Keratinocyte (primary cell): ENCODE results near the gene RPS2. TPM values are rescaled to one million over a fixed set of nuclear protein-coding genes. Genes with fewer than 3 reads are reported as not detected.
A peak's percentile ranks its signal among the peaks of the same experiment; 100 is the strongest.

Experiments
- DNase-seq: peaks from one replicate; pipeline ENCODE4 v3.0.0-alpha.2; 2011; ENCODE audit warnings: low read depth, missing footprints, low spot score
- FAIRE-seq: peaks from 2 replicates; lab custom pipeline; 2011; peaks lifted over from hg19 to GRCh38; lab: Jason Lieb, UNC
- H2AFZ ChIP-seq: 2 replicates; pipeline ENCODE4 v1.6.0; 2012; ENCODE audit warnings: low read length, control low read depth, inconsistent platforms; ENCODE audit not compliant: control insufficient read depth
- H3K27ac ChIP-seq: 2 replicates; pipeline ENCODE4 v1.5.1; 2011; ENCODE audit warnings: low read length; ENCODE audit not compliant: control insufficient read depth, insufficient read depth
- H3K27me3 ChIP-seq: 3 replicates; pipeline ENCODE4 v1.6.0; 2011; ENCODE audit warnings: low read length; ENCODE audit not compliant: control insufficient read depth, insufficient read depth; ENCODE audit errors: extremely low read depth
- H3K36me3 ChIP-seq, 2 experiments: 2 replicates in 1 of 2; 3 replicates in 1 of 2; pipeline ENCODE4 v1.5.1; 2011; ENCODE audit warnings: low read length in 2 of 2, mild to moderate bottlenecking in 1 of 2; ENCODE audit not compliant: control insufficient read depth in 2 of 2, insufficient read depth in 2 of 2; ENCODE audit errors: extremely low read depth in 1 of 2
- H3K4me1 ChIP-seq: 3 replicates; pipeline ENCODE4 v1.5.1; 2011; ENCODE audit warnings: low read length; ENCODE audit not compliant: control insufficient read depth, insufficient read depth; ENCODE audit errors: extremely low read depth
- H3K4me2 ChIP-seq: 3 replicates; pipeline ENCODE4 v1.6.0; 2011; ENCODE audit warnings: low read depth, low read length; ENCODE audit not compliant: control insufficient read depth, insufficient read depth; ENCODE audit errors: extremely low read depth
- H3K4me3 ChIP-seq, 3 experiments: fragments of 200-600 bp in 1 of 3; sonication (generic) in 1 of 3; 2 replicates in 2 of 3; 3 replicates in 1 of 3; pipeline ENCODE4 v1.5.1; 2011 to 2016; ENCODE audit warnings: low read length in 3 of 3, mild to moderate bottlenecking in 3 of 3, control low read depth in 2 of 3, inconsistent platforms in 1 of 3, low read depth in 1 of 3, mixed read lengths in 1 of 3, mixed run types in 1 of 3, moderate library complexity in 1 of 3; ENCODE audit not compliant: control insufficient read depth in 2 of 3, insufficient read depth in 2 of 3; ENCODE audit errors: extremely low read depth in 1 of 3
- H3K79me2 ChIP-seq: 2 replicates; pipeline ENCODE4 v1.6.0; 2012; ENCODE audit warnings: low read length; ENCODE audit not compliant: control insufficient read depth, insufficient read depth
- H3K9ac ChIP-seq: 3 replicates; pipeline ENCODE4 v1.6.0; 2011; ENCODE audit warnings: low read length; ENCODE audit not compliant: control insufficient read depth, insufficient read depth; ENCODE audit errors: extremely low read depth
- H3K9me1 ChIP-seq: 3 replicates; pipeline ENCODE4 v1.6.0; 2011; ENCODE audit warnings: low read length; ENCODE audit not compliant: control insufficient read depth, insufficient read depth; ENCODE audit errors: extremely low read depth
- H3K9me3 ChIP-seq: 2 replicates; pipeline ENCODE4 v1.5.1; 2012; ENCODE audit warnings: low read depth, low read length; ENCODE audit not compliant: control insufficient read depth
- H4K20me1 ChIP-seq: 3 replicates; pipeline ENCODE4 v1.6.0; 2011; ENCODE audit warnings: low read length; ENCODE audit not compliant: control insufficient read depth, insufficient read depth; ENCODE audit errors: extremely low read depth
- EZH2 ChIP-seq: IDR thresholded peaks from one replicate; pipeline ENCODE4 v1.6.1; 2012; ENCODE audit warnings: inconsistent platforms, mild to moderate bottlenecking, low read length, moderate library complexity
- dilution Hi-C: fragments of 300-500 bp; cut with MboI; formaldehyde crosslinking; loops from one replicate; pipeline ENCODE4 v1.7.0; 2020; ENCODE audit warnings: low sequenced_read_pairs; ENCODE audit not compliant: extremely low pct_ligation_motif_present
- polyA plus RNA-seq, 5 experiments: library from polyadenylated mRNA; depleted of rRNA in 3 of 5; stranded (reverse) in 3 of 5; stranded (forward) in 1 of 5; unstranded in 1 of 5; fragments of >200 nt; gene quantifications; 1 replicate in 1 of 5; 2 replicates in 3 of 5; 3 replicates in 1 of 5; pipeline versions ENCODE4 v1.2.1 to v1.2.3, GENCODE V29; 2011 to 2012; ENCODE audit warnings: missing spikeins in 2 of 5, low read depth in 1 of 5, low replicate concordance in 1 of 5
- TF ChIP-seq, protein P1 (sequence below), 3 experiments: IDR thresholded peaks in 1 of 3; conservative IDR thresholded peaks in 1 of 3; optimal IDR thresholded peaks in 1 of 3; 2 replicates in 2 of 3; 3 replicates in 1 of 3; pipeline versions ENCODE3 to v1.5.1; 2011; ENCODE audit warnings: low read length in 3 of 3, mild to moderate bottlenecking in 3 of 3, moderate library complexity in 2 of 3, control low read depth in 1 of 3, inconsistent platforms in 1 of 3; ENCODE audit not compliant: insufficient read depth in 2 of 3; ENCODE audit errors: extremely low read depth in 1 of 3

The RPS2 gene
- polyA plus RNA-seq, 1 donor (not counting 4 experiments of a cell fraction or from before 2014, with no cell fraction given), result 3,573 TPM

DNA sequence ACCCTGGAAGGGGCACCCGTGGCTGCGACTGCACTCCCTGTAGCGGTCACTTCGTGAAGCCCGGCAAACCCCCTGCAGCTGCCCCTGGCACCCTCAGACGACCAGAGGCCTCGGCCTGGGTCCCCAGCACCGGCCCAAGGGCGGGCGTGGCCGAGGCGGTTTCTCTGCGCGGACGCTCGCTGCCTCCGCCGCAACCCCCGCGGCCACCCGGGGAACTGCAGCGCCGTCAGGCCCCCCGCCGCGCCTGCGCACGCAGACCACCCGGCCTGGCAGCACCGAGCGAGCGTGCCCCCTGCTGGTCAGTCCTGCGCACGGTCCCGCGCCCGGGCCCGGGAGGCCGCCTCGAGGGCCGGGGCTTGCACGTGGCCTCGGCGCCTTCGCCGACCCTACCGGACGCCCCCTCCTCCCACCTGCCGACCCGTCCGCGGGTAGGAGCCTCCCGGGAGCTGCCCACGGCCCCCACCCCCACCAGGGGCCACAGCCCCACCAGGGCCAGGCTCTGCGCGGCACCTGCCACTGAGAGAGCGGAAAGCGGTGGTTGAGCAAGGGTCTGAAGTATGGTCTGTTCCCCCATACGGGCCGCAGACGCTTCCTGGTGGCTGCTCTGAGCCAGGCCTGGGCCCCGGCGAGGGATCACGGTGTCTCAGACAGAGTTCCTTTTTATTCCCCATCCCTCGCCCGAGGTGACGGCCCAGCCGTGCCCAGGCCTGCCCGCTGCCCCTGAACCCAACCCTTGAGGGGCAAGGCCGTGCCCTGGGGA is 34.9 kb downstream of the RPS2 start:
- dilution Hi-C loops, result no loop called here
- Histone ChIP-seq H3K4me3 (peak overlapping the region; percentile 35 to 53 (median 38)), H3K79me2 (no peaks in the 10 kb centered on the region), H3K4me1 (peaks cover 5% of the 10 kb centered on the region), H4K20me1 (no peaks in the 10 kb centered on the region), H3K27ac (no peak overlapping the region), H3K36me3 (no peaks in the 10 kb centered on the region), H2AFZ (peak overlapping the region; percentile 69), H3K9me1 (no peaks in the 10 kb centered on the region), H3K9me3 (no peaks in the 10 kb centered on the region), H3K4me2 (peak overlapping the region; percentile 54), H3K27me3 (no peaks in the 10 kb centered on the region), H3K9ac (peak overlapping the region; percentile 15)
- TF ChIP-seq, protein P1, sequence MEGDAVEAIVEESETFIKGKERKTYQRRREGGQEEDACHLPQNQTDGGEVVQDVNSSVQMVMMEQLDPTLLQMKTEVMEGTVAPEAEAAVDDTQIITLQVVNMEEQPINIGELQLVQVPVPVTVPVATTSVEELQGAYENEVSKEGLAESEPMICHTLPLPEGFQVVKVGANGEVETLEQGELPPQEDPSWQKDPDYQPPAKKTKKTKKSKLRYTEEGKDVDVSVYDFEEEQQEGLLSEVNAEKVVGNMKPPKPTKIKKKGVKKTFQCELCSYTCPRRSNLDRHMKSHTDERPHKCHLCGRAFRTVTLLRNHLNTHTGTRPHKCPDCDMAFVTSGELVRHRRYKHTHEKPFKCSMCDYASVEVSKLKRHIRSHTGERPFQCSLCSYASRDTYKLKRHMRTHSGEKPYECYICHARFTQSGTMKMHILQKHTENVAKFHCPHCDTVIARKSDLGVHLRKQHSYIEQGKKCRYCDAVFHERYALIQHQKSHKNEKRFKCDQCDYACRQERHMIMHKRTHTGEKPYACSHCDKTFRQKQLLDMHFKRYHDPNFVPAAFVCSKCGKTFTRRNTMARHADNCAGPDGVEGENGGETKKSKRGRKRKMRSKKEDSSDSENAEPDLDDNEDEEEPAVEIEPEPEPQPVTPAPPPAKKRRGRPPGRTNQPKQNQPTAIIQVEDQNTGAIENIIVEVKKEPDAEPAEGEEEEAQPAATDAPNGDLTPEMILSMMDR (optimal IDR thresholded peaks at IDR 0.05 in 1 of 3, IDR thresholded peaks at IDR 0.05 in 1 of 3, conservative IDR thresholded peaks at IDR 0.05 in 1 of 3; ENCODE audit: extremely low read depth in 1 of 3, insufficient read depth in 2 of 3, low read length in 3 of 3), result peak; percentile 68 to 99 (median 77)
- TF ChIP-seq EZH2, result no peak
- FAIRE-seq (no peak), DNase-seq (no peak)

DNA sequence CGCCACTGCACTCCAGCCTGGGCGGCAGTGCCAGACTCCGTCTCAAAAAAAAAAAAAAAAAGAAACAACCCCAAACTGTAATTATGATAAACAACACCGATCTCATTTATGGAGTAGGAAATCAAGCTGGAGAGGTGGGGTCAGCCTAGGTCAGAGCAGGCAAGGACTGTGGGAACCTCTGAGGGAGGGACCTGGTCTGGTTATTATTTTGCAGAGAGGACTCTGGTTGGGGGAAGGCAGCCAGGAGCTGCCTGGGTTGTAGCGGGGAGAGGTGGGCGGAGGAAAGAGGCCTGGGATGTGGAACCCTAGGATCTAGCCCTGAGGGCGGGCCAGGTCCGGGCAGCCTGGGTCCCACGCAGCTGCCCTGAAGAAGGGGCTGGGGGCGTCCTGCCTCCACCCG is 35.5 kb downstream of the RPS2 start:
- Histone ChIP-seq H3K9ac (peak overlapping the region; percentile 15), H3K27ac (no peak overlapping the region), H3K79me2 (no peaks in the 10 kb centered on the region), H4K20me1 (no peaks in the 10 kb centered on the region), H2AFZ (peak overlapping the region; percentile 69), H3K4me1 (peaks cover 5% of the 10 kb centered on the region), H3K9me3 (no peaks in the 10 kb centered on the region), H3K9me1 (no peaks in the 10 kb centered on the region), H3K4me2 (peak overlapping the region; percentile 54), H3K36me3 (no peaks in the 10 kb centered on the region), H3K27me3 (peaks cover 3% of the 10 kb centered on the region), H3K4me3 (peak overlapping the region in 2 of 3 experiments; percentile 35 to 53)
- TF ChIP-seq EZH2, result no peak
- TF ChIP-seq, protein P1 (optimal IDR thresholded peaks at IDR 0.05 in 1 of 3, IDR thresholded peaks at IDR 0.05 in 1 of 3, conservative IDR thresholded peaks at IDR 0.05 in 1 of 3; ENCODE audit: extremely low read depth in 1 of 3, insufficient read depth in 2 of 3, low read length in 3 of 3), result no peak
- FAIRE-seq, result no peak
- dilution Hi-C loops, result no loop called here
- DNase-seq, result no peak
